Measurements from ENCODE around the gene INSM1. TPM values are rescaled to one million over a fixed set of nuclear protein-coding genes. Genes with fewer than 3 reads are reported as not detected.
A peak's percentile ranks its signal among the peaks of the same experiment; 100 is the strongest.

The INSM1 gene
- polyA plus RNA-seq, 1 donor, result 0.14 TPM

DNA sequence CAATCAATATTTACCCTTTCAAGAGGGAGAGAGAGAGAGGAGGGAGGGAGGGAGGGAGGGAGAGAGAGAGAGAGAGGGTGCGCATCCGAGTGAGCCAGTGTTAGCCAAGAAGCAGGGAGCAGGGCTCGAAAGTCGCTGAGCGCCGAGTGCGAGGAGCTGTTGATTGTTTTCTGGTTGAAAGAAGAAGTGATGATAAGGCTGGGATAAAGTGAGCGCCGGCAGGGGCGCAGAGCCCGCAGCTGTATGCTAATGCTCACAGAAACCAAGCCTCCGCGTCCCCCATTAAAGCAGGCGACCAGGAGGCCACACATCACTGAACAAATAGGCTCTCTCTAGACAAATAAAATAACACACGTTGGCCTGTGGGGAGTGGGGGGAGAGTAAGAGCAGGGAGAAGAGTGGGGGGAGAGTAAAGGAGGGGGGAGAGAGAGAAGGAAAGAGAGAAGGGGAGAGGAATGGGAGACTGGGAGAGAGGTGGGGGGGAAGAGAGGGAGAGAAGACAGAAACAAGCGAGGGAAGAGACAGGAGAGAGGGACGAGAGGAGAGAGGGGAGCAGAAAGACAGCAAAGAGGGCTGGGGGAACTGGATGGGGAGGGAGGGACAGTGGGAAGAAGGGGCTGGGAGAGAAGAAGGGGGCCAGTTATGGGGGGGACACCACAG, 5.0 kb upstream of the INSM1 start:
- DNase-seq, result no peak

DNA sequence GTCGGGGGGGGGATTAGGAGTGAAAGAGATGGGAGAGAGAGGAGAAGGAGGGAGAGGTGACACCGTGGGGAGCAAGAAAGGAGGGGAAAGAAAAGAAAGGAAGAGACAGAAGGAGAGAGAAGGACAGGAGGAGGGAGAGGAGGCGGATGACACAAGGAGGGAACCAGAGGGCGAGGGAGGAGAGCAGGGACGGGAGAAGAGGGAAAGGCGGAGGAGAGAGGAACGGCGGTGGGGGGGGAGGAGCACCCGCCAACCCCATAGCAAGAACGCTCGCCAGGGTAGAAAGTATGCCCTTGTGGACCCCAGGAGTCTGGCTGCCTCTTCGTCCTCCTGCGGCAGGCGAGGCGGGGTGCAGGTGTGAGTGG, 4.5 kb upstream of the INSM1 start:
- no peak for DNase-seq

DNA sequence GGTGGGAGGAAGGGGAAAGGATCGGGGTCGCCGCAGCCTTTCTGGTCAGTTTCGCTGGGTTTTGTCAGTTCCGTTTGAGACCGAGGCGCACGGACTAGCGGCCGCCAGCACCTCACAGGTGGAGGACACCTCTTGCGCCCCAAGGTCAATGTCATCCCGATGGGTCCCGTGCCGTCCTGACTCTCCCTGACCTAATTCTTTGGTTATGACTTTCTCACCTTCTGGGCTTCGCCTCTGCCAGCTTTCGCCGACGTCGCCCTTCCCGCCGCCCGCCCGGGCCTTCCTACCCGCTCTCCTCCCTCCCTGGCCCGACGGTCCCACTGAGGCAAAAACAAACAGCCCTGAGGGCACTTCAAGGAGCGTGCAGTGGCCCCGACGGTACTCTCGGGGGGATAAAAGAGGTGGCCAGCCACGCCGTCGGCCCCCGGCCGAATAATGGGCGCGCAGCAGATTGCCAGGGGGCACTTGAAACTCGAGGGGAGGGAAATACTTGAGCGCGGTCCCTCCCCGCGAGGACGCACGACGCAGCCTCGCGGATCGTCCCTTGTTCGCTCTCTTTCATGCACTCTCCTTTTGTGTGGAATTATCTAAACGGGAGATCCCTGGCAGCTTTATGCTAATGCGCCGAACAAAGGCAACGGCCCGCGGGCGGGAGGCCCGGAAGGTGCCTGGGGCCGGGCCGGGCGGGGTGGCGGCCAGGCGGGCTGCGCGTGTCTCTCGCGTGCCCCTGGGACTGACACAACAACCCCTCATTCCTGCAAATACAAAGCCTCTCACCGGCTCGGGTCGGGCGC, 3.9 kb upstream of the INSM1 start:
- no peak for DNase-seq

DNA sequence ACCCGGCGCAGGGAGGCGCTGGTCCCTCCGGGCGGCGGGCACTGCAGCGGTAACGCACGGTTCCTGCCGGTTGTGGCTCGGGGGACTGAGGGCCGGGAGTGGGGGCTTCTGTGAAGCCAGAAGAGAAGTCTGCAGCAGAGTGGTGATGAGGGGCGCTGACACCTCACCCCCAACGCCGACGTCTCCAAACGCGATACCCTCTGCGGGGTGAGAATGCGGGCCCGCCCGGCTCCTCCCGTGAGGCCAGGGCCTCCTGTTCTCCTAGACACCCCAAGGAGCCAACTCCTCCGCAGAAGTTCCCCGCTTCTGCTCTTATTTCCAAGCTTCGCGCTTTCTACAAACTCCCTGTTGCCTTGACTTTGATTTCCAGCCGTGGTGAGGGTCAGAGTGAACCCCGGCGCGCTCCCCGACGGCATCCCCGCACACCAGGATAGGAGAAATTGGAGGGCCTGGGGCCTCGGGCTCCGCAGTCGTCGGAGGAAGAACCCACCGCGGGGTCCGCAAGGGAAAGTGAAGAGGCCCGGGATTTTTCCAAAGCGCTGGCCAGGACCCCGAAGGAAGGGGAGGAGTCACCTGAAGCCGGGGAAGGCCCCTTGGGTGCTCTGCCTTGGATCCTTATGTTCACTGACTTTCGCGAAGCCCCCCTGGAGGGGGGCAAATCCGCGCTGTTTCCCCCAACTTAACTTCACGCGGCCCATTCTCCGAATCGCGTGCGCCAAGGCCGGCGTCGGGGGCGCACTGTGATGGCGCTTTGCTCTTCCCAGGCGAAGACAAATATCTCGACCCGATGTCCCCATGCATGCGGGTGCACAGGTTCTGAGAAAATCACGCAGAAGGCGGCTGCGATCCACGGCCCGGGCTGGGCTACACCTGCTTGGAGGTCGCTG, 3.1 kb upstream of the INSM1 start:
- no peak for DNase-seq

DNA sequence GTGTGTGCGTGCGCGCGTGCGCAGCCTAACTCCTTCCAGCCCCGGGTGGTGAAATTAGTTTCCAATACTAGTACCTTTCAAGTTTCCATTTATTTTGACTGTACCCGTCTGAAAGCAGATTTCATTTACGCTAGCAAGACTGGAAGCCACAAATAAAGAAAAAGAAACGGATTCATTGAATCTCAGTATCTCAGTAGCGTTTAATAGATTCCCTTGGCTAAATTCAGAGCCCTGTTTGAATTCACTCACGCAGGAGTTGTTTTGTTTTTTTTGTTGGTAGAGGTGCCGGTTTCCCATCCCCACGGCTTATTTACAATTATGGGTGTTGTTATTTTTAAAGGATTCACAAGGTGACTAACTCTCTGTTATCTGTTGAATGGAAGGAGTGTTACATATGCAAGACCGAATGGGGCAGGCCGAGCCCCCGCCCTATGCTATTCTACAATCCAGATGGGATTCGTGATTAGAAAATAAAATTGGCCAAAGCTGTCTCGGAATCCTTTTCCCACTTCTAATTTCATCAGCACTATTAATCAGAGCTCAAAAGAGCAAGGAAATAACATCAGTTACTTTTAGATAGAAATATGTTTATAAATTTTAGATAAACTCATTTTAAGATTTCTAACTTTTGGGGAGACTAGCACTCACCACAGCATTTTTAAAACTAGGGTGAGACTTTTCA, 2.3 kb upstream of the INSM1 start:
- no peak for DNase-seq

DNA sequence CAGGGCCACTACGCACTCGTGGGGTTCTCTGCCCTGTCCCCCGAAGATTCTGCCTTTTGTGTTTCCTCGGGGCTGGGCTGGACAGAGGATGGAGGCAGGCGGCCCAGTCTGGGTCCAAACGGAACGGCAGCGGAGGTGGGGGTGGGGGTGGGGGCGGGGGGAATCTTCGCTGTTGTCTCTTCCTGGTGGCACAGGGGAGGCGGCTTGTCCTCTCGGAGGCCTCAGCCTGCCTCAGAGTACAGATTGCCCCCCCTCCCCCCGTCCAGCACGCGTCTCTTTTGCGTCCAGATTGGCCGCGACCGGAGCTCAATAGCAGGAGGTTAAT, 1.4 kb upstream of the INSM1 start:
- DNase-seq, result no peak

DNA sequence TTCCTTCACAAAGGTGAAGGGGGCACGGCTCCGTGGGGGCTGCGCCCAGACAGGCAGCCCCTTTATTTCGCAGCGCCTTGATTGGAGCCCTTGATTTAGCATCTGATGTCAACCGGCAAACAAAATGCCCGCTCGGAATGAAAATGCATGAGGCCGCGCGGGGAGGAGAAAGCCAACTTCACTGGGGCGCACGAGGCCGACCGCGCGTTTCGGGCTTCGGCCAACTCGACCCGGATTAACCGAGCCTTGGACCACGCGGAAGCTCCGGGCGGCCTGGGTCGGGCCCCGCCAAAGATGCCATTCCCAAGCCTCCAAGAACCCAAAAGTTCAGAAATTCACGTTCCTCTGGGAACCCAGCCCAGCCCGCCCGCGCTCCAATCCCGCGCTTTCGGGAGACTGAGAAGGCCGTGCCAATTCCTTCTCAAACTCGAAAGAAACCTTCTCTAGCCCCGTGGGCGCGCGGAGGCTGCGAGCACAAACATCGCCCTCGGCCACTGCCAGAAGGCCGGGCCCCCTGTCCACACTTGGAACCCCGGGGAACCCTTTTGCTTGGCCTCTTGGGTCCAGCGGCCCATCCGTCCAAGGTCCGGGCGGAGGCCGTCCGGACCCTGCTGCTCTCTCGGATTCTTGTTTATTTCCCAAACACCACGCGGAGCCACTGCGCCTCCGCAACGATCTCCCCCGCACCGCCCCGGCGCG, 879 bp upstream of the INSM1 start:
- DNase-seq, result no peak

DNA sequence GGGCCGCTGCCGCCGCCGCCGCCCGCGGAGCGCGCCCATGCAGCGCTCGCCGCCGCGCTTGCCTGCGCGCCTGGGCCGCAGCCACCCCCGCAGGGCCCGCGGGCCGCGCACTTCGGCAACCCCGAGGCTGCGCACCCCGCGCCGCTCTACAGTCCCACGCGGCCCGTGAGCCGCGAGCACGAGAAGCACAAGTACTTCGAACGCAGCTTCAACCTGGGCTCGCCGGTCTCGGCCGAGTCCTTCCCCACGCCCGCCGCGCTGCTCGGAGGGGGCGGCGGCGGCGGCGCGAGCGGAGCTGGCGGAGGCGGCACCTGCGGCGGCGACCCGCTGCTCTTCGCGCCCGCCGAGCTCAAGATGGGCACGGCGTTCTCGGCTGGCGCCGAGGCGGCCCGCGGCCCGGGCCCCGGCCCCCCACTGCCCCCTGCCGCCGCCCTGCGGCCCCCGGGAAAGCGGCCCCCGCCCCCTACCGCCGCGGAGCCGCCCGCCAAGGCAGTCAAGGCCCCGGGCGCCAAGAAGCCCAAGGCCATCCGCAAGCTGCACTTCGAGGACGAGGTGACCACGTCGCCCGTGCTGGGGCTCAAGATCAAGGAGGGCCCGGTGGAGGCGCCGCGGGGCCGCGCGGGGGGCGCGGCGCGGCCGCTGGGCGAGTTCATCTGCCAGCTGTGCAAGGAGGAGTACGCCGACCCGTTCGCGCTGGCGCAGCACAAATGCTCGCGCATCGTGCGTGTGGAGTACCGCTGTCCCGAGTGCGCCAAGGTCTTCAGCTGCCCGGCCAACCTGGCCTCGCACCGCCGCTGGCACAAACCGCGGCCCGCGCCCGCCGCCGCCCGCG, 730 bp downstream of the INSM1 start:
- no peak for DNase-seq

DNA sequence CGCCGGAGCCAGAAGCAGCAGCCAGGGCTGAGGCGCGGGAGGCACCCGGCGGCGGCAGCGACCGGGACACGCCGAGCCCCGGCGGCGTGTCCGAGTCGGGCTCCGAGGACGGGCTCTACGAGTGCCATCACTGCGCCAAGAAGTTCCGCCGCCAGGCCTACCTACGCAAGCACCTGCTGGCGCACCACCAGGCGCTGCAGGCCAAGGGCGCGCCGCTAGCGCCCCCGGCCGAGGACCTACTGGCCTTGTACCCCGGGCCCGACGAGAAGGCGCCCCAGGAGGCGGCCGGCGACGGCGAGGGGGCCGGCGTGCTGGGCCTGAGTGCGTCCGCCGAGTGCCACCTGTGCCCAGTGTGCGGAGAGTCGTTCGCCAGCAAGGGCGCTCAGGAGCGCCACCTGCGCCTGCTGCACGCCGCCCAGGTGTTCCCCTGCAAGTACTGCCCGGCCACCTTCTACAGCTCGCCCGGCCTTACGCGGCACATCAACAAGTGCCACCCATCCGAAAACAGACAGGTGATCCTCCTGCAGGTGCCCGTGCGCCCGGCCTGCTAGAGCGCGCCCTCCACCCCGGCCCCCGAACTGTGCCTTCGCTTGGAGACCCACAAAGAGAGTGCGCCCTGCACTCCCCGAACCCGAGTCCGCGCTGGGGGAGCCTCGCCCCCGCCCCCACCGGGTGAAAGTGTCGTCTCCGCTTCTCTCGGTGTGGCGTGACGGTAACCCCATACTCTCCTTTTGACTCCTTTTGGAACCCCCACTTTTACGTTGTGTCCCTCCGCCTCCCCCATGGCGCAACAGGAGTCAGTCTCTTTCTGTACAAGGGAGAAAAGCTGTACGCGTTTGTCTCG, 1.6 kb downstream of the INSM1 start:
- no peak for DNase-seq

DNA sequence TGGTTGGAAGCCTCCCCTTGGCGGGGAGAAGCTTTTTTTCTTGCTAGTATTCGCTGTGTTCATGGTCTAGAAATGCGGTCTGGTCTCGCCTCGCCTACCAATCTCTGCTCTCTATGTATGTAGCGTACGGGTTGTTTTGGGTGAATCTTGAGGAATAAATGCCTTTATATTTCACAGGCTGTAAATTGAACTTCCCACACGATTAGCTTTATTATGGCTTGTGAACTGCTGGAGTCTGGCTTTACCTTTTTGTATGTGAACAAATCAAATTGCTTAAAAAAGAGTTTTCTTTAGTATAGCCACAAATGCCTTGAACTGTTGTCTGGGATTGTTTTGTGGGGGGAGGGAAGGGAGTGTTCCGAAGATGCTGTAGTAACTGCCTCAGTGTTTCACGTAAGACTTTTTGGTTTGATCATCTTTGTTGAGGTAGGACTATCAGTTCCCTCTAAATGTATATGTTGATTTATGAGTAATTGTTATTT, 2.2 kb downstream of the INSM1 start:
- no peak for DNase-seq

DNA sequence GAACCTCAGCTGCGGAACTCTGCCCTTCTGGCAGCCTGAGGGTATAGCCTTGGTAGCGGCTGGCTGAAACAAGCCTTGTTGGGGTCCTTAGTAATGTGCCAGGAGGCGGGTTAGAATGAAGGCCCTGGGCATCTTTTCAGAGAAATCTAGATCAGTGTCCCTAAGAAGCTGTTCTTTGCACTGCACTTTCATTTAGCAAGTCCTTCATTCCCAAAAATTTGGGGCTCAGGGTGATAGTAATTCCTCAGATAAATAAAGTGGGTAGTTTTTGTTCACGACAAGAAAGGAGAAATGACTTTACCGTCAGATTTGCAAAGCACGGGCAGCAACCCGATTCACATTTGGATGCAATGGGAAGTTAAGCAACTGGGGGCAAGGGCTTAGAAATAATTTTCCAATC, 3.2 kb downstream of the INSM1 start:
- no peak for DNase-seq

DNA sequence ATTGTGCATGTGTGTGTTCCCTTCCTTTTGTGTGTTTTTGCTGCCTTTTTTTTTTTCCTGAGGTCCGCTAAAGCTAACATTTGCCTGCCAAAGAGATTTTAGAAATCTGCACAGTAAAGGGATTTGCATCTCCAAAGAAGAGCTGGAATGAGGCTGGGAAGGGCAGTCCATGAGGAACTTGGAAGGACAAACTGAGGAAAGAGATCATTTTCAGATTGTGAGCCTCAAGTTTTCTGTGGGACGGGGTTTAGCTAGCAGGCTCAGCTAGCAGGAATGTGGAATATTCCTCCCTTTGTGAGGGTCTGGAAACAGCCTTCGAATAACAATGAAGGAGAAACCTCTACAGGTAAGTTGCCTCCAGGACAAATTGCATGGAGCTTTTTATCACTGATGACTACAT, 3.8 kb downstream of the INSM1 start:
- DNase-seq, result no peak

DNA sequence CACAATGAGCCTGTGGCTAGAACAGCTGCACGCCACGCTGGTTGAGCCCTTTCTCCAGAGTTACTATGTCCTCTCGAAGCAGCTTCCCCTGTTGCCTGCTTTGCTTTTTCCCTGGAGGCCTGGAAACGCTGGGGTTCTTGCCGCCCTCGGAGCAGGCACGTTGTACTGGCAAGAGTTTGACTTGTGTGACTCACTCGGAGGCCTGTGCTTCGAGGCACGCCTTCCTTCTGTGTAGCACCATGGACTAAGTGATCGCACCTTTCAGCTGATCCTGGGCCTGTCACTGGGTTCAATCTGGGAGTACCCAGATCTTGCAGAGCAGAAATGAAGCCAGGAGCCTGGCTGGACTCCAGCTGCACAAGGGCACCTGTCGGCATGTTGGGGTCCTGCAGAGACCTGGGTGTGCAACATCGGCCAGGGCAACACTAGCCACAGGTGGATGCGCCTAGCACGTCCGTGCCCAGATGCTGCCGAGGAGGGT, 5.2 kb downstream of the INSM1 start:
- no peak for DNase-seq

DNA sequence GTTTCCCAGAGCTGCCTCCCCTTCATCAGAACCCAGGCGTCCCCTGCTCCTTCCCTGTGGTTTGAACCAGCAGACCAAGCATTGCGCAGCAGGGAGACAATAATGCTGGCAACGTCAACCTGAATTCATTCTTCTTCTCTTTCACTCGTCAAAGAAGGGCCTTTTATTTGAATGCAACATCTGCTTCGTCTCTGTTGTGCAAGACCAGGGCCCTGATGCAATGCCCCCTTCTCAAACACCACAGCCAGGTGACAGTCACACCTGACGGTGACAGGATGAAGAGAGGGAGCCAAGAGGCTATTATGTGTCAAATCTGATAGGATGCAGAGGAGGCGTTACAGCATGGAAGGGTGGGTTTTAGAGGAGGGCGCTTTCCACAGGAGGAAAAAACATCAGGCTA, 8.0 kb downstream of the INSM1 start:
- DNase-seq, result no peak

DNA sequence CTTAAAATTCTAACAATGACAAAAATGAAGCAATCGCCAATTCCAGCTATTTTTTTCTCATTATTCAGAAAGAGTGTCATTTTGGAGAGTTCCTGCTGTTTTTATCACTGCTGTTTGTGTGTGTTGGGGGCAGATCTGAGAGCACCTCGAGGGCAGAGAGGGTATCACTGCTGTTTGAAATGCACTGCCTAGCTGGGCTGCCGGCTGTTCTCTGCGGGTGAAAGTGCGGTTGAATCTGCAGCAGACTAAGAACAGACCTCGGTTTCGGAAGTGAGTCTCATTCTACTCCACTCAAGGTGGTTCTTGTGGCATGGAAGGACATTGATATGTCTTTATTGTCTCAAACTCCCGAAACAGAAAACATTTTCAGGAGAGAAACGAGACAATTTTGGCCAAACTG, 18.3 kb downstream of the INSM1 start:
- no peak for DNase-seq

DNA sequence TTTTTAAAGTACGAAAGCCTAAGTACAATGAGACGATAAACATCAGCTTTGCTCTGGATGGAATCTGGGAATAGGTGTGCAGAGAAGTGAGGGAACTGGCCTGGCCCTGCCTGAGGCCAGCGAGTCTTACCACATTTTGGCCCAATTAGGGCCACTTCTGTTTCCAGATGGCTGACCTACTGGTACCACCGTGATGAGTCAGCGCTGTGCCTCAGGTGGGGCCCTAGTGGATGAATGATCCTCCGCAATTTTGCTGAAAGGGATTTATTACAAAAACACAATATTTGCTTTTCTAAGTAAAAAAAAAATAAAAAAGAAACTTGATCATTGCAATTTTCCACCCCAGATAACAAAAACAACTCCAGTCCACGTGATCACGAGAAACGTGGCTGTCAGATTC, 22.5 kb downstream of the INSM1 start:
- DNase-seq, result no peak

DNA sequence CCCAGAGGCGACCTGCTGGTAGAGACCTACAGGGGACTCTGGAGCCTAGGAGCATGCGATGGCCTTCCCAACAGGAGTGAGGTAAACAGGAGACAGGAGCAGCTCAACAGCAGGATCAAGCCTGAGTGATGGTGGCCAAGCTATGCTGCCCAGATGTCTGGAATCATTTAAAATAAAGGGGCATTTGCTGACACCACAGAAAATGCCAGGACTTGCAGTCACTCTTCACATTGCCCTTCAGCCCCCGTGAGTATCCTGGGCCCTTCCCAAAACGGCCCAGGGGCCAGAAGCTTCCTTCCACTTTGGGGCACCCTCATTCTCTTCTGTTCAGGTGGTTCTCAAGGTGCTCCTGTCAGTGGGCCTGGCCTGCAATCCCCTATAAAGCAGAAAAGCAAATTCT, 23.2 kb downstream of the INSM1 start:
- no peak for DNase-seq

DNA sequence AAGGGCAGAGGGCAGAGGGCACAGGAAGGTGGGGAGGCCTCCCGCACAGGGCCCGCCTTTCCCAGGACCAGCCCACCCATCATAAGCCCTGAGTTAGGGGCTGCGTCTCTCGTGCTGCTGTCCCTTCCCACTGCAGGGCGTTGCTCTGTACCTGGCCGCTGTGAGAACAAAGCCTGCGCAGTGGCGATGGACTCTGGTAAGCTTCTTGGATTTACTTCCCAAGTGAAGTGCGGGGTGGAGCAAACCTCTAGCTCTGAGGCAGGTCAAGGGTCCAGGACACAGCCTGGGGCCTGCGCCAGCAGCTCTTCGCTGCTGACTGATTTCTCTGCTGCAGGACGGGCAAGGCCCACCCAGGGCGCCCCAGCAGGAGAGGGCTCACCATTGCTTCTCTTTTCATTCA, 23.9 kb downstream of the INSM1 start:
- DNase-seq, result no peak

DNA sequence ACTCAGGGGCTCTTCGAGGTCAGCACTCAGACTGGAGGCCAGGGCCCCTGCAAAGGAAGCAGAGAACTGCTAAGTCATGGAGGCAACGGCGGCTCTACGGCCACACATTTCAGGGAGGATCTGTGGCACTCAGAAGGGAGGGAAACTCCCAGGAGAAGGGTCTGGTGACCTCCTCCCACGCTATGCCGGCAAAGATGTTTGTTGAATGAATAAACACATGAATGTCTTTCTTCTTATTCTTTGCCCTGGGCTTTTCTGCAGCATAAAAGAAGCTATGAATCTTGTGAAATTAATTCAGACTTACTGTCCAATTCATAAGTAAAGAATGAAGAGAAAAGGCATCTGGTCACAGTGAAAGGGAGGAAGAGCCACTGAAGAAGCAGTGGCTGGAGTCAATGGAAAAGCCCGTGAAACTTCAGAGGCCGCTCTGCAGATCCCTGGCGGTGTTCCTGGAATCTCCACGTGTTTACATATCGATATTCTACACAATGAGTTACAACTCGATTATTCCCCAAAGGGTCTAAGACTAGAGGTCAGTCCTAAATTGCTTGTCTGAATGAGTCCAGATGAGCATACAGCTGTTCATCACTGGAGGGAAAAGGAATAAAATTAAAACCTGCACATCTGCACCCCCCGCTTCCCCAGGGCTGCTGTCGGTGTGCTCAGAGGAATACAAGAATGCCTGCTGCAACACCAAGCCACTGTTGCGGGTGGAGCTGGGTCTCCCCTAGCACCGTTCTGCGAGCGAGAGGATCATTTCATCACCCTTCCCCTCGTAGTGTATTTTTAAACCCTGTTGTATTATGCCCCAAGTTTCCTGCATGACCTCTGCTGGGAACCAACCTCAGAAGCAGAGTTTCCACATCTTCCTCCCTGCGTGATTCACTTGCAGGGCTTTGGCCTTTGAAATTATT, 25.6 kb downstream of the INSM1 start:
- peak; percentile 68 for DNase-seq
